ENCODE results near the gene BRCA2.

The BRCA2 gene

GRCh38 chr13:32315238-32316027 is at the start of gene BRCA2, which contains the start of gene ZAR1L:
TSS of gene BRCA2 (plus strand) at chr13:32315508. CDS start at chr13:32316461, 953 bp downstream.
TSS of gene ZAR1L (minus strand) at chr13:32315363. CDS start at chr13:32311925, 3,438 bp downstream.
- peak; percentile 88 to 93 for DNase-seq

DNA sequence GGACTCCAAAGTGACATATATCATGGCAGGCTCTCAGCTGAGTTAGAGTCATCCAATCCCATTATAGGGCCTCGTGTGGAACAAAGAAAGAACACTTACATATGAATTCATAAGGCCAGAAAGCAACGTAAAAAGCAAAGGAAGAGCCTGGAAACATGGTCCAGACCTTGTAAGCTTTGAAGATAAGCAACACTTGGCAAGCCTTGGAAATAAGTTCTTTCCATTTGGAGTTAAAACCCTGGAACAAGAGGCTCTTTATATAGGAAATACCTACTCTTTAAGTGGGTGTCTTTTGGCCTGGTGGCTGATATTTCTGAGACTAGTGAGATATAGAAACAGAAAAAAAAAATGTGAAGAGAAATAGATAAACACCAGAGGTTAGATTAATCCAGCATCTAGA is 49.6 kb upstream of the BRCA2 start:
- DNase-seq, result no peak

DNA sequence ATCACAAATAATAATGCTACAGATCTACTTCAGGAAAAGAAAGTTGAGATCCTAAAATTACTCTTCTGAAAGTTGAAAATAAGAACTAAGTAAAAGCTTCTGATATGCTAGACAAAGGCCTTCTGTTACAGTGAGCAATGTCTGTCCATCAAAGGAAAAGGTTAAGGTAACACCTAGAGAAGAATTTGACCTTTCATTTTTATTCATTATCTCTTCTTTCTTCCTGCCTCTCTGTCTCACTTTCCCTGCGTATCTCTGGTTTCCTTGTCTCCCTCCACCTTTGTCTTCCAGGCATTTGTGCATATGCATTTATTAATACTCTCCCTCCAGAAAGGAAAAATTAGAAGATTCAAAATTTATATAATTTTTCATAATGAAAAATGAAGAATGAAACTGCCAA is 49.2 kb upstream of the BRCA2 start:
- DNase-seq, result no peak

- DNase-seq, result peak; percentile 7 to 24
Observed at GRCh38 chr13:32267836-32268439, 47.4 kb upstream of the BRCA2 start.

DNA sequence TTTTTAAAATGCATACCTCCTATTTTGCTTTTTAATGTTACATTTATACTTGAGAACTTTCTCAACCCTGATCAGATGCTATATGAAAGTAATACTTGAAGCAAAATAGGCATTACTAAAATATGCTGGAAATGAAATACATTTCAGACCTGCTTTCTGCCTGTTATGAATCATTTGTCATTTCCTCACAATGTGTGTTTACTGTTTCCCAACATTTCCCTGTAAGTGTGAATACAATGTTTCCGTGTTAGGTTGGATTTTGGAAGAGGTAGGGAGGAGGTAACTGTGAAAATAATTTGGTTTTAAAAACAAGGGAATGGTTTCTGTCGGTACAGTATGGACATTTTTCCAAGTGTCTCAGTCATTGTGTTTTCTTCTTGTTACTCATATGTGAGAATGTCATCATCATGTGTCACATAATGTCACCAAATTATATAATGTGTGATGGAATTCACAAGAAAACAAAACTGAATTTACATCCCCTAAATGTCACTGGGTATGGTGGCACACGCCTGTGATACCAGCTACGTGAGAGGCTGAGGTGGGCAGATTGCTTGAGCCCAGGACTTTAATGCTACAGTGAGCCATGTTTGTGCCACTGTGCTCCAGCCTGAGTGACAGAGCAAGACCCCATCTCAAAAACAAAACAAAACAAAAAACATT is 43.2 kb upstream of the BRCA2 start:
- no peak for DNase-seq

- DNase-seq, result no peak
Observed at GRCh38 chr13:32277839-32278238, 37.5 kb upstream of the BRCA2 start.

DNA sequence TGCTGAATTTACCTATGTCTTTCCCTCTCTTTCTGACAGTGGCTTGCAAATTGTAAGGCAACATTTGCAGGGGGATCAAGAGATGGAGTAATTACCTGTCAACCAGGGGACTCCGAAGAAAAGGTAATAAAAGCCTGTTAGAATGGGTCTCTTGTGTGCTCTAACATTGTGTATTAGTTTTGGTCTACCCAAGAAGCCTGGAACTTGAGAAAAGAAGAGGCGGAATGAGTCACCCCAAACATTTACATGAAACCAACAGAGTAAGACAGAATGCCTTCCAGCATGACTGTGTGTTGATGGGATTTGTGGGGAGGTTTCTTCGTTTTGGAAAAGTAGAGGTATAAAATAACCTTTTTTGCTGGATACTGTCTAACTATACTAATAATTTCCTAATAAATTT is 36.9 kb upstream of the BRCA2 start:
- no peak for DNase-seq

DNA sequence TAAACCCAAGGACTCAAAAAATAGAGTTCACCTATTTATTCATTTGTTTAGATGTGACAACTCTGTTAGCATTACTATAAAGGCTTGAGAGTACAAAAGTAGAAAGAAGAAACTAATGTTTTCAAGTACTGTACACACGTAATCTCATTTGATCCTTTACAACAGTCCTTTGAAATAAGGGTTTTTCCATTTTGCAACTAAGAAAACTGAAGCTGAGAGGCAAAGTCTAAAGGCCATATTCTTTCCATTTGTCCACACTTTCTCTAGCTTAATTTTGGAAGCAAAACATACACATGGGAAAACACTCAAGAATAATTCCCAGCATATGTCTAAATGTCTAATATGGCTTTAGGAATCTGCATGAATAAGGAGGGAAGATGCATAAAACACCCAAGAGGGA is 34.2 kb upstream of the BRCA2 start:
- no peak for DNase-seq

GRCh38 chr13:32282096-32282711 is 33.1 kb upstream of the BRCA2 start:
- DNase-seq, result no peak

DNA sequence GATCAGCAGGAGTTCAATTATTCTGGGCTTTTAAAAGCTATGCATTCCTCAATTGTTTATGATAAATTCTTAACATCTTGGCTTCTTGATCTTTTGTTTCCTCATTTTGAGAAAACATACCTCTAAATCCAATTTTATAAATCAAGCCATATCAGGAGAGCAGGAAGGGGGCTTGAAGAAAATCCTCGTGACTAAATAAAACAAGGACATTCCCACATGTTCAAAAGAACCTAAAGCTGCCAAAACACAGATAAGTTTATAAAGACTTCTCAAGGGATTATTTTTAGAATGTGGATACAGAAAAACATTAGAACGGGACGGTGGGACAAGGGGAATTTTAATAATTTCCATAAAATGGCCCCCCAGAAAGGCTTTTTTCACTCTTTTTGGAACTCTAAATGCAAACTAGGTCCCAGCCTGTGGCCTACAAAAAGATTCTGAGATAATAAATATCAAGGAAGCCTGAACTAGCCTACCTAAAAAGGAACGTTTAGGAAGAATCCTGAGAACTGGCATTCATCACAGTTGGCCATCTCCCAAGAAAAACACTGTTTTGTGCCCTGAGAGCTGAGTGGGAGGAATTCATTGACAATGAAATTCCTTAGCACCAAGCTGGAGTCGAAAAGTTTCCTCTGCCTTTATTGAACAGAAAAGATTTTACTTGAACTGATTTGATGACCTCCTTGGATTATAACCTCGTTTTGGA is 30.2 kb upstream of the BRCA2 start:
- DNase-seq, result no peak

DNA sequence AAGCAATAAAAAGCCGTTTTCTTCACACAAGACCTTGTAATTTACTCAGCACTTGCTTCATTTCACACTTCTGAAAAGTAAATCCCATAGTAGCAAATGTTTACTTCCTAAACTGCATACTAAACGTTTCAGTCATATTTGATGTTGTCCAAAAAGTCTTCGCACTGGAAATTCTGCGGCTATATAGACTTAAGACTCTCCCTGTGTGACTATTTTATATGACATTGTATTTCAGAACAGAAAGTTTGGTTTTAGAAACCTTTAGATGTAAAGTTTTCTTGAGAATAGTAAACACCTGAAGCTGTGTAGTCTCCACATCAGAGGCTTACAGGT is 29.7 kb upstream of the BRCA2 start:
- no peak for DNase-seq

GRCh38 chr13:32297206-32297605 is 18.1 kb upstream of the BRCA2 start:
- no peak for DNase-seq

GRCh38 chr13:32298695-32299094 is 16.6 kb upstream of the BRCA2 start:
- DNase-seq, result no peak

- no peak for DNase-seq
Observed at GRCh38 chr13:32299893-32300292, 15.4 kb upstream of the BRCA2 start.

DNA sequence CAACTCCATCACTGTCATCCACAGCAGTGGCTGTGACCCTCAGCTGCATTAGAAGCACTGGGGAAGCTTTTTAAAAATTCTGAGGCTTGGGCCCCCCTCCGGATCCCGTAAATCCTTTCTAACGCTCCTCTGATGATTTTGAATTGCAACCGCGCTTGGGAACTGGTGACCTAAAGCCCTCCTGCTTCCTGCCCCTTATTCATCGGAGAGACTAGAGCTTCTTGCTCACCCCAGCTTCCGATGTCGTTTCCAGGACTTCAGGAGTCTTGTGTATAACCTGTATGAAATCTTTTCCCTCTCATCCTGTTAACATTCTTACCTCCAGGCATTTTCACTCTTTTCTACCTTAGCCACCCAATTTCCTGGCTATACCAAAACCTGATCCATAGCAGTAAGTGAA is 14.9 kb upstream of the BRCA2 start:
- no peak for DNase-seq

GRCh38 chr13:32300920-32301319 is 14.4 kb upstream of the BRCA2 start:
- no peak for DNase-seq

- DNase-seq, result no peak
Observed at GRCh38 chr13:32302461-32302860, 12.8 kb upstream of the BRCA2 start.

GRCh38 chr13:32305646-32306045 is 9.7 kb upstream of the BRCA2 start:
- no peak for DNase-seq

GRCh38 chr13:32309312-32310133 is 5.8 kb upstream of the BRCA2 start:
- DNase-seq, result no peak

DNA sequence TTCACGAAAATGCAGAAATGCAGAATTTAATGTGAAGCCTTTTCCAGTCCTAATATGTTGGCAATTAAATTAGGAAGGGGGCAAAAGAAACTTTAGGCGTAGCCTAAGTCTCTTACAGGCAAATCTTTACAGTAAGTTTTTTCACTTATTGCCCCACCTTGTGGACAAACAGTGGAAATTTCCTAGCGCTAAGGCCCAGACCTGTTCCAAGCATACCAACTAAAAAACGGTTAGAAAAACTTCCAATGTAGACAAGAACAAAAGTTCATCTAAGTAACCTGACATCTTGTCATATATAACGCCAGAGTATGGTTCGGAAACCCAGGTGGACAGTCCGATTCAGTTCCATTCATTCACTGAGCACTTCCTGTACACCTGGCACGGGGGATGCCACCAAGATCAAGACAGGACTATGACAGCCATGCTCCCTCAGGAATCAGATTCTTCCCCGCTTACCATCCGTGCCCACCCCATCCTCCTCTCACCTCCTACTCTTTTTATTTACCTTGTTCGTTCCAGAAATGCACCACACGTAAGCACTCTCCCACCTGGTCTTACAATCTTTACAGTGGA is 5.1 kb upstream of the BRCA2 start:
- peak in 1 of 2 experiments; percentile 17 for DNase-seq

DNA sequence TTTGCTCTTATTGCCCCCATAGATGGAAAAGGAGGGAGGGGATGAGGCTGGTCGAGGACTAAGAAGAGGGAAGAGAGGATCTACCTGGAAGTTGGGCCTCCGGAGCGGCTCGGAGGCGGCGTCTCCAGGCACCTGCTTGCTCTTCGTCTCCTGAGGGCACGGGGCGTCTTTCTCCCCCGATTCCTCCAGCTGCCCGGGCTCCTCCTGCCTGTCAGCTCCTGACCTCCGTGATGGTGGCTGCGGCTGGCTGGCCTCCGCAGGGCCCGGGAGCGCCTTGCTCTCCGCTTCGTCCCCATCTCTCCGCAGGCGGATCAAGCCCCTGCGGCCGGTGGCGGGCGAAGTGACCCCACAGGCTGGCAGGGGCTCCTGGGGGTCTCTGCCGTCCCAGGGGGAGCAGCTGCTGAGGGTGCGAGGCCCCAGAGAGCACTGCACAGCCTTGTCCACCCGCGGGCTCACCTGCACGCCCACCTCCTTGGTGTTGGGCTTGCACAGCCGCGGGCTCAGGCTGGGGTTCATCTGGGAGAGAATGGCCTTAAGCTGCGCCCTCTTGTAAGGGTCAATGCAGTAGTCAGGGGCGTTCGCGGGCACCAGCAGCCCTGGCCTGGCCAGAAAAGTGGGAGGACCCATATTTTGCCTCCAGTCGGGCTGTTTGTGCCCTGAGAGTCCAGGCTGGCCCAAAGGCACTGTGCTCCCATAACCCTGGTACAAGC is 4.0 kb upstream of the BRCA2 start:
- DNase-seq, result no peak
